IMR-90 (cell line): ENCODE data around the gene COPS7B. TPM values are rescaled to one million over a fixed set of nuclear protein-coding genes. Genes with fewer than 3 reads are reported as not detected.

ENCODE experiments used
- ATAC-seq: fragments of 200-7000 bp; cut with Tn5 transposase; 2 replicates; pipeline ENCODE4 v1.9.1; 2020; ENCODE audit warnings: low read depth, mild to moderate bottlenecking, moderate library complexity
- BruUV-seq: library from RNA; stranded (reverse); fragments of 400-500 nt; replicated peaks from 2 replicates; lab custom pipeline; 2021; lab: Mats Ljungman, UMichigan
- CTCF ChIA-PET: fragments of 300-600 bp; formaldehyde crosslinking; extraction: SDS; loops from one replicate; lab custom pipeline; 2021; ENCODE audit warnings: antibody characterized with exemption; lab: Yijun Ruan, JAX
- POLR2A ChIA-PET: fragments of 300-600 bp; sonication (Branson Sonifier 250); formaldehyde crosslinking; loops from one replicate; lab custom pipeline; 2022; ENCODE audit warnings: antibody characterized with exemption; ENCODE audit not compliant: unreplicated experiment; lab: Charles Lee
- DNase-seq: peaks from one replicate; pipeline ENCODE4 v3.0.0; 2013
- H2AFZ ChIP-seq: replicated peaks from 2 replicates; pipeline ENCODE3; 2013; ENCODE audit warnings: low read length, mild to moderate bottlenecking; ENCODE audit not compliant: poor library complexity
- H2AK5ac ChIP-seq: 2 replicates; pipeline ENCODE4 v1.6.1; 2013; ENCODE audit warnings: low read depth, low read length, inconsistent platforms
- H2AK9ac ChIP-seq: replicated peaks from 2 replicates; pipeline ENCODE3; 2013; ENCODE audit warnings: mild to moderate bottlenecking, low read depth, low read length, moderate library complexity; ENCODE audit not compliant: poor library complexity
- H2BK120ac ChIP-seq: 2 replicates; pipeline ENCODE4 v1.6.1; 2013; ENCODE audit warnings: low read depth, low read length, inconsistent platforms
- H2BK15ac ChIP-seq: 3 replicates; pipeline ENCODE4 v1.6.1; 2013; ENCODE audit warnings: low read depth, low read length, inconsistent platforms
- H2BK20ac ChIP-seq: 2 replicates; pipeline ENCODE4 v1.6.1; 2013; ENCODE audit warnings: low read depth, mild to moderate bottlenecking, inconsistent platforms, low read length, moderate library complexity
- H2BK5ac ChIP-seq: 2 replicates; pipeline ENCODE4 v1.6.1; 2013; ENCODE audit warnings: mild to moderate bottlenecking, low read depth, low read length, inconsistent platforms; ENCODE audit not compliant: poor library complexity, severe bottlenecking
- H3K14ac ChIP-seq: replicated peaks from 2 replicates; pipeline ENCODE4 v1.6.1; 2013; ENCODE audit warnings: low read depth, low read length, inconsistent platforms
- H3K18ac ChIP-seq: 2 replicates; pipeline ENCODE4 v1.6.1; 2013; ENCODE audit warnings: low read depth, low read length, control low read depth
- H3K23ac ChIP-seq: 2 replicates; pipeline ENCODE4 v1.6.1; 2013; ENCODE audit warnings: low read depth, low read length, inconsistent platforms
- H3K27ac ChIP-seq: 2 replicates; pipeline ENCODE4 v1.5.1; 2013; ENCODE audit warnings: mild to moderate bottlenecking, control low read depth, low read length; ENCODE audit not compliant: insufficient read depth
- H3K27me3 ChIP-seq: 2 replicates; pipeline ENCODE4 v1.6.1; 2013; ENCODE audit warnings: low read length; ENCODE audit not compliant: control insufficient read depth, insufficient read depth
- H3K36me3 ChIP-seq: 2 replicates; pipeline ENCODE4 v1.6.1; 2013; ENCODE audit warnings: low read length, mixed read lengths; ENCODE audit not compliant: control insufficient read depth, insufficient read depth
- H3K4ac ChIP-seq: 2 replicates; pipeline ENCODE4 v1.6.1; 2013; ENCODE audit warnings: low read depth, low read length, inconsistent platforms
- H3K4me1 ChIP-seq: 2 replicates; pipeline ENCODE4 v1.6.1; 2013; ENCODE audit warnings: low read length, mixed read lengths; ENCODE audit not compliant: control insufficient read depth, insufficient read depth
- H3K4me2 ChIP-seq: 2 replicates; pipeline ENCODE4 v1.6.1; 2013; ENCODE audit warnings: low read depth, mild to moderate bottlenecking, control low read depth, low read length, moderate library complexity
- H3K4me3 ChIP-seq: 2 replicates; pipeline ENCODE4 v1.5.1; 2013; ENCODE audit warnings: low read depth, mild to moderate bottlenecking, control low read depth, low read length, moderate library complexity; ENCODE audit not compliant: insufficient read depth
- H3K56ac ChIP-seq: 2 replicates; pipeline ENCODE4 v1.6.1; 2013; ENCODE audit warnings: low read length, inconsistent platforms; ENCODE audit not compliant: insufficient read depth; ENCODE audit errors: extremely low read depth
- H3K79me1 ChIP-seq, 2 experiments: 2 replicates each; pipeline ENCODE4 v1.6.1; 2013; ENCODE audit warnings: low read length in 2 of 2, inconsistent platforms in 1 of 2, low read depth in 1 of 2
- H3K9ac ChIP-seq: 2 replicates; pipeline ENCODE4 v1.6.1; 2013; ENCODE audit warnings: low read depth, low read length, control low read depth
- H3K9me1 ChIP-seq: 2 replicates; pipeline ENCODE4 v1.6.1; 2013; ENCODE audit warnings: low read length, inconsistent platforms; ENCODE audit not compliant: insufficient read depth
- H3K9me3 ChIP-seq: 2 replicates; pipeline ENCODE4 v1.6.1; 2013; ENCODE audit warnings: low read length; ENCODE audit not compliant: control insufficient read depth, insufficient read depth
- H4K20me1 ChIP-seq: 2 replicates; pipeline ENCODE4 v1.6.1; 2013; ENCODE audit warnings: low read length, inconsistent platforms; ENCODE audit not compliant: insufficient read depth
- H4K5ac ChIP-seq: 2 replicates; pipeline ENCODE4 v1.6.1; 2013; ENCODE audit warnings: mild to moderate bottlenecking, low read depth, low read length, control low read depth
- H4K8ac ChIP-seq, 2 experiments: 2 replicates each; pipeline ENCODE4 v1.6.1; 2013; ENCODE audit warnings: low read depth in 2 of 2, low read length in 2 of 2, control low read depth in 1 of 2, inconsistent platforms in 1 of 2
- H4K91ac ChIP-seq: 2 replicates; pipeline ENCODE4 v1.6.1; 2013; ENCODE audit warnings: low read depth, low read length, inconsistent platforms; ENCODE audit not compliant: insufficient read depth
- BHLHE40 ChIP-seq: fragments of 150-350 bp; IDR thresholded peaks from 2 replicates; pipeline ENCODE4 v1.6.1; 2016; ENCODE audit warnings: mild to moderate bottlenecking, low read depth, low read length
- CEBPB ChIP-seq: IDR thresholded peaks from 2 replicates; pipeline ENCODE4 v1.6.1; 2012; ENCODE audit warnings: low read depth, low read length, improper control_type of control experiment
- MAFK ChIP-seq: IDR thresholded peaks from 2 replicates; pipeline ENCODE4 v1.6.1; 2012; ENCODE audit warnings: low read depth, low read length, improper control_type of control experiment
- MXI1 ChIP-seq: IDR thresholded peaks from 2 replicates; pipeline ENCODE4 v1.6.1; 2012; ENCODE audit warnings: low read depth, mild to moderate bottlenecking, low read length, moderate library complexity, borderline replicate concordance
- RAD21 ChIP-seq: IDR thresholded peaks from 2 replicates; pipeline ENCODE4 v1.6.1; 2012; ENCODE audit warnings: low read length, improper control_type of control experiment
- RFX5 ChIP-seq: IDR thresholded peaks from 2 replicates; pipeline ENCODE4 v1.8.0; 2012; ENCODE audit warnings: low read depth, mild to moderate bottlenecking, low read length, moderate library complexity
- WGBS, 2 experiments: methylation state at CpG; one replicate each; pipeline versions ENCODE4 v1.1.5 to v1.1.7; 2013; ENCODE audit warnings: missing lambda C conversion rate in 2 of 2; ENCODE audit not compliant: insufficient read length in 1 of 2; ENCODE audit errors: extremely low coverage in 2 of 2; 5-methylcytosine and 5-hydroxymethylcytosine counted together
- dilution Hi-C: fragments of 300-500 bp; cut with HindIII; formaldehyde crosslinking; loops from one replicate; pipeline ENCODE4 v1.14.3; 2018; ENCODE audit warnings: low sequenced_read_pairs; ENCODE audit not compliant: unreplicated experiment
- in situ Hi-C: fragments of 300-500 bp; cut with MboI; formaldehyde crosslinking; loops from 3 replicates; pipeline ENCODE4 v1.14.3; 2019; ENCODE audit warnings: low sequenced_read_pairs, inconsistent platforms, mixed read lengths
- intact Hi-C: fragments of 100-400 bp; cut with micrococcal nuclease; formaldehyde crosslinking; loops from 2 replicates; pipeline ENCODE4 v1.10.0; 2022
- polyA plus RNA-seq, 3 experiments: library from polyadenylated mRNA; depleted of rRNA; stranded (reverse); fragments of >200 nt; gene quantifications; 2 replicates each; pipeline ENCODE4 v1.2.3, GENCODE V29; 2012; ENCODE audit warnings: low replicate concordance in 1 of 3
- total RNA-seq: library from RNA; depleted of rRNA; stranded (reverse); fragments of >200 nt; gene quantifications from 2 replicates; pipeline ENCODE4 v1.2.3, GENCODE V29; 2012
- TF ChIP-seq, protein P1 (sequence below): fragments of 150-350 bp; IDR thresholded peaks from 2 replicates; pipeline ENCODE4 v1.6.1; 2016; ENCODE audit warnings: low read depth, mild to moderate bottlenecking, low read length, moderate library complexity, borderline replicate concordance
- TF ChIP-seq, protein P2 (sequence below): conservative IDR thresholded peaks from 2 replicates; pipeline ENCODE4 v1.5.1; 2012; ENCODE audit warnings: mild to moderate bottlenecking, low read depth, low read length, improper control_type of control experiment

COPS7B gene
- total and polyA plus RNA-seq, 2 of the 4 experiments (the other 2 are of a cell fraction): 23.1 to 54.1 TPM

DNA sequence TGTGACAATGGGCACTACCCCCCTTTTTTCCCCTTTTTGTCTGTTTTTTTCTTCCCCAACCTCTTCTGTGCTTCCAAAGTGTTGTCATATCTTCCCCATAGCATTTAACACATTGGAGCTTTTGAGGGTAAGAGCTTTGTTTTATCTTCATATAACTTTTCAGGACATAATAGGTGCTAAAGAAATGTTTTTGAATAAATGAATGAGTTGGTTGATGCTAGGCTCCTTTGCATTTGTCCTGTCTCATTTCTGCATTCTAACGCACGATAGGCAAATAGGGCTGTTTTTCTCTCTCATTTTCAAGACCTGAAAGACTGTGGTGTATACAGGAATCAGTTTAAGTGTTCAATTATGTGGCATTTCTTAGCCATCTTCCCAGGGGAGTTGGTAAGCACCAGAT is 832 bp upstream of the COPS7B start:
- H3K9ac ChIP-seq: no peak overlapping the region
- no peak overlapping the region for H3K18ac ChIP-seq
- TF ChIP-seq, protein P1, sequence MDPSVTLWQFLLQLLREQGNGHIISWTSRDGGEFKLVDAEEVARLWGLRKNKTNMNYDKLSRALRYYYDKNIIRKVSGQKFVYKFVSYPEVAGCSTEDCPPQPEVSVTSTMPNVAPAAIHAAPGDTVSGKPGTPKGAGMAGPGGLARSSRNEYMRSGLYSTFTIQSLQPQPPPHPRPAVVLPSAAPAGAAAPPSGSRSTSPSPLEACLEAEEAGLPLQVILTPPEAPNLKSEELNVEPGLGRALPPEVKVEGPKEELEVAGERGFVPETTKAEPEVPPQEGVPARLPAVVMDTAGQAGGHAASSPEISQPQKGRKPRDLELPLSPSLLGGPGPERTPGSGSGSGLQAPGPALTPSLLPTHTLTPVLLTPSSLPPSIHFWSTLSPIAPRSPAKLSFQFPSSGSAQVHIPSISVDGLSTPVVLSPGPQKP: no peak
- TF ChIP-seq RAD21 (no peak), MXI1 (no peak), CEBPB (no peak), MAFK (no peak), RFX5 (no peak), BHLHE40 (no peak)
- TF ChIP-seq, protein P2, sequence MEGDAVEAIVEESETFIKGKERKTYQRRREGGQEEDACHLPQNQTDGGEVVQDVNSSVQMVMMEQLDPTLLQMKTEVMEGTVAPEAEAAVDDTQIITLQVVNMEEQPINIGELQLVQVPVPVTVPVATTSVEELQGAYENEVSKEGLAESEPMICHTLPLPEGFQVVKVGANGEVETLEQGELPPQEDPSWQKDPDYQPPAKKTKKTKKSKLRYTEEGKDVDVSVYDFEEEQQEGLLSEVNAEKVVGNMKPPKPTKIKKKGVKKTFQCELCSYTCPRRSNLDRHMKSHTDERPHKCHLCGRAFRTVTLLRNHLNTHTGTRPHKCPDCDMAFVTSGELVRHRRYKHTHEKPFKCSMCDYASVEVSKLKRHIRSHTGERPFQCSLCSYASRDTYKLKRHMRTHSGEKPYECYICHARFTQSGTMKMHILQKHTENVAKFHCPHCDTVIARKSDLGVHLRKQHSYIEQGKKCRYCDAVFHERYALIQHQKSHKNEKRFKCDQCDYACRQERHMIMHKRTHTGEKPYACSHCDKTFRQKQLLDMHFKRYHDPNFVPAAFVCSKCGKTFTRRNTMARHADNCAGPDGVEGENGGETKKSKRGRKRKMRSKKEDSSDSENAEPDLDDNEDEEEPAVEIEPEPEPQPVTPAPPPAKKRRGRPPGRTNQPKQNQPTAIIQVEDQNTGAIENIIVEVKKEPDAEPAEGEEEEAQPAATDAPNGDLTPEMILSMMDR: no peak
- H3K27me3 ChIP-seq: no peaks in the 10 kb centered on the region
- H2AFZ ChIP-seq: no peak overlapping the region
- no peak overlapping the region for H2BK120ac ChIP-seq
- intact Hi-C loops (loop anchor here (10.0 kb wide), 1 partner anchor 111 kb away; no protein-coding TSS in a partner anchor), dilution Hi-C loops (no loop called here), in situ Hi-C loops (no loop called here)
- no peak overlapping the region for H3K56ac ChIP-seq
- H3K14ac ChIP-seq: no peak overlapping the region
- ATAC-seq (no peak), DNase-seq (no peak)
- peak overlapping the region; percentile 98 to 100 for H4K8ac ChIP-seq
- H4K91ac ChIP-seq: no peak overlapping the region
- H2BK5ac ChIP-seq: no peak overlapping the region
- no peak overlapping the region for H2AK5ac ChIP-seq
- H2BK15ac ChIP-seq: no peak overlapping the region
- ChIA-PET POLR2A (no interaction called here), CTCF (no interaction called here)
- no peak overlapping the region for H2BK20ac ChIP-seq
- no peaks in the 10 kb centered on the region for H3K9me1 ChIP-seq
- H3K4me3 ChIP-seq: no peak overlapping the region
- H3K4me1 ChIP-seq: peaks cover 6% of the 10 kb centered on the region
- H3K23ac ChIP-seq: no peak overlapping the region
- peak overlapping the region; percentile 100; the same call in 1 of the 2 replicates for H4K5ac ChIP-seq
- no peaks in the 10 kb centered on the region for H3K9me3 ChIP-seq
- no CpG with 5 or more reads among the region's 2 CpGs for WGBS, 2 experiments
- H3K4me2 ChIP-seq: peak overlapping the region; percentile 99; the same call in 1 of the 2 replicates
- H3K27ac ChIP-seq: no peak overlapping the region
- peaks cover 9% of the 10 kb centered on the region; the same call in 1 of the 2 replicates for H4K20me1 ChIP-seq
- BruUV-seq: no TSS peak
- peaks cover 6% of the 10 kb centered on the region for H3K36me3 ChIP-seq
- H2AK9ac ChIP-seq: no peak overlapping the region
- H3K79me1 ChIP-seq: peaks cover 27 to 54% of the 10 kb centered on the region in 2 experiments
- H3K4ac ChIP-seq: no peak overlapping the region
